ENCODE results near the gene PIK3IP1.

PIK3IP1 gene

DNA sequence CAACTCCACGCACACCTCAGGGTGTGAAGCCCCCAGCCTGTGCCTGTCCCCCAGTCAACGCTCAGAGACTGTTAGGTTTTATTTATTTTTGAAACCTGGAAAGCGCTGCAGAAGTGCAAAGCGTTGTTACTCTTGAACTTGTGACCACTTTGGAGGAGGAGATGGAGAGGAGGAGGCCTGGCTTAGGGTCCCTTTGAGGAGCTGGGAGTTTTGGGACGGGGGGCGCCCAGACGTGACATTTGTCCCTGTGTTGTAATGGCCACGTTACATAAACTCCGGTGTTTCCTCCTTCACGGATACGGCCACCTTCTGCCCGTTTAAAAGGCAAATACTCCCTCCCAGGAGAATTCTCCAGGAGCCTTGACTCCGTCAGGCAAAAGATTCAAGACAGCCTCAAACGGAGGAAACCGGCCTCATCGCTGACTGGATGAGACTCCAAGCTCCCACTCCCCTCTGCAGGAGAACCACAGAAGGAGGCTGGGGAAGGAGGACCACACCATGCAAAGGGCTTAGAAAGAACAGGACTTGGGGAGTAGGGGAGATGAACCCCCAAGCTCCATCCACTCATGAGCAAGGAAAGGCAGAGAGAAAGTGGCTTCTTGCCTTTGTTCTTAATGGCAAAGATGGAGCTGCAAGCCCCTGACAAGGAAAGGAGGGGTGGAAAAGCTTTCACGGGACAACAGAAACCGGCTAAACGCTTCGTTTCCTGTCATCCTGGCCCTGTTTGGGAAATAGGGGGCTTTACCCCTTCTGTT, 630 bp downstream of the PIK3IP1 start:
- DNase-seq (ENCODE audit: low read depth) = peak; percentile 48
- TF ChIP-seq, protein P1, sequence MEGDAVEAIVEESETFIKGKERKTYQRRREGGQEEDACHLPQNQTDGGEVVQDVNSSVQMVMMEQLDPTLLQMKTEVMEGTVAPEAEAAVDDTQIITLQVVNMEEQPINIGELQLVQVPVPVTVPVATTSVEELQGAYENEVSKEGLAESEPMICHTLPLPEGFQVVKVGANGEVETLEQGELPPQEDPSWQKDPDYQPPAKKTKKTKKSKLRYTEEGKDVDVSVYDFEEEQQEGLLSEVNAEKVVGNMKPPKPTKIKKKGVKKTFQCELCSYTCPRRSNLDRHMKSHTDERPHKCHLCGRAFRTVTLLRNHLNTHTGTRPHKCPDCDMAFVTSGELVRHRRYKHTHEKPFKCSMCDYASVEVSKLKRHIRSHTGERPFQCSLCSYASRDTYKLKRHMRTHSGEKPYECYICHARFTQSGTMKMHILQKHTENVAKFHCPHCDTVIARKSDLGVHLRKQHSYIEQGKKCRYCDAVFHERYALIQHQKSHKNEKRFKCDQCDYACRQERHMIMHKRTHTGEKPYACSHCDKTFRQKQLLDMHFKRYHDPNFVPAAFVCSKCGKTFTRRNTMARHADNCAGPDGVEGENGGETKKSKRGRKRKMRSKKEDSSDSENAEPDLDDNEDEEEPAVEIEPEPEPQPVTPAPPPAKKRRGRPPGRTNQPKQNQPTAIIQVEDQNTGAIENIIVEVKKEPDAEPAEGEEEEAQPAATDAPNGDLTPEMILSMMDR (IDR thresholded peaks at IDR 0.05; ENCODE audit: insufficient read depth, low read depth, low read length, missing control alignments) = no peak
- peak overlapping the region; percentile 85 for H3K4me3 ChIP-seq (ENCODE audit: low read length)

DNA sequence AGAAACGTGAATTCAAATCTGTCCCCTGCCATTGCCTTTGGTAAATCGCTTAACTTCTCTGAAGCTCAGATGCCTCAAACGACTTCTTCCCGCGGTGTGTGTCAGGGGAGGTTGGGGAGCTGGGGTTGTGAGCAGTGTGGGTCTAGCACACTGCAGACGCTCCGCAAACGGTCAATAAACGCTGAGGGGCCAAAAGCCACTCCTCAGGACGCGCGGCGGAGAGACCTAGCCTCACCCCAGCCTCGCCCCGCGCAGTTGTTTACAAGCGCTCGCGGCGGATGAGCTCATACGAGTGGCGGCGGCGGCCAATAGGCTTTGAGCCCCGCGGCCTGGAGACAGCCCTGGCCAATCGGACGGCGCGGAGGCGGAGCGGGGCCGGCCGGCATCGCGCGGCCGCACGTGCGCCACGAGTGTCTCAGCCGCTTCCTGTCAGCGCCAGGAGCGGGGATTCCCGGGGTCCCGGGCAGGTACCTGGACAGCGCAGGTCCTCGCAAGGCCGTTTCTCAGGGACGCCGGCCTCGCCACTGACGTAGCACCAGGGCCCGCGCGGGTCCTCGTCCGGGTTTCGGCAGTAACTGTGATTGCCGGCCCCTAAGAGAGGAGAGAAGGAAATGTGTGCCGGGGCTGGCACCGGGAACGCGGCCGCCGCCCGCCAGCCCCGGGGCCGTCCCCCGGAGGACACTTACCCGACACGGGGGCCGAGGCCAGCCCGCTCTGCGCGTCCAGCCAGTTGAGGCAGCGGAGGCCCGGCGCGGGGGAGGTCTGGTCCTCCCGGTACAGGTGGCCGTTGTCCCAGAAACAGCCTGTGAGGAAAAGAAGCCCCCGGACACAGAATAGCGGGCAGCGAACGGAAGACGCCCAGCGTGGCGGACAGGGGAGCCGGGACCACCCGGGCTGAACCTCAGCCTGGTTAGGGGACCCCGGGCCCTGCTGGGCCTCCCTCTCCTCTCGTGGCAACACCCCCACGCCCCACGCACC, 1.5 kb downstream of the PIK3IP1 start:
- peak; percentile 98 for DNase-seq (ENCODE audit: low read depth)
- peak overlapping the region; percentile 85 for H3K4me3 ChIP-seq (ENCODE audit: low read length)
- TF ChIP-seq, protein P1 (IDR thresholded peaks at IDR 0.05; ENCODE audit: insufficient read depth, low read depth, low read length, missing control alignments) = no peak

DNA sequence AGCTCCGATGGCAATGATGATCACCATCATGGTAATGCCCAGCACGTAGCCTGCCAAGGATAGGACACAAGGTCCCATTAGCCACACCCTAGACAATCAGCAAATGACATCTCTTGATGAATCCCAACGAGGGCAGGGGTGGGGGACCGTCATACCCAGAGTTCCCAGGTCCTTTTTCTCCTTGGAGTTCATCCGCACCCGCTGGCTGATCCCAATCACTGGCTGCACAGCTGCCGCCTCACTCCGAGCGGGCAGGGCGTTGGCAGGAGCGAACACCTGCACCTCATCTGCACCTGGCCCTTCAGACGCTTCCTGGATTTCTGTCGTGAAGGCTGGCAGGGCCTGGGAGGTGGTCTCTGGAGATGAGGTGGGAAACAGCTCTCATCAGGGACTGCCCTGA, 2.9 kb downstream of the PIK3IP1 start:
- no peak for DNase-seq (ENCODE audit: low read depth)
- H3K4me3 ChIP-seq (ENCODE audit: low read length) = no peak overlapping the region
- TF ChIP-seq, protein P1 (IDR thresholded peaks at IDR 0.05; ENCODE audit: insufficient read depth, low read depth, low read length, missing control alignments) = no peak

DNA sequence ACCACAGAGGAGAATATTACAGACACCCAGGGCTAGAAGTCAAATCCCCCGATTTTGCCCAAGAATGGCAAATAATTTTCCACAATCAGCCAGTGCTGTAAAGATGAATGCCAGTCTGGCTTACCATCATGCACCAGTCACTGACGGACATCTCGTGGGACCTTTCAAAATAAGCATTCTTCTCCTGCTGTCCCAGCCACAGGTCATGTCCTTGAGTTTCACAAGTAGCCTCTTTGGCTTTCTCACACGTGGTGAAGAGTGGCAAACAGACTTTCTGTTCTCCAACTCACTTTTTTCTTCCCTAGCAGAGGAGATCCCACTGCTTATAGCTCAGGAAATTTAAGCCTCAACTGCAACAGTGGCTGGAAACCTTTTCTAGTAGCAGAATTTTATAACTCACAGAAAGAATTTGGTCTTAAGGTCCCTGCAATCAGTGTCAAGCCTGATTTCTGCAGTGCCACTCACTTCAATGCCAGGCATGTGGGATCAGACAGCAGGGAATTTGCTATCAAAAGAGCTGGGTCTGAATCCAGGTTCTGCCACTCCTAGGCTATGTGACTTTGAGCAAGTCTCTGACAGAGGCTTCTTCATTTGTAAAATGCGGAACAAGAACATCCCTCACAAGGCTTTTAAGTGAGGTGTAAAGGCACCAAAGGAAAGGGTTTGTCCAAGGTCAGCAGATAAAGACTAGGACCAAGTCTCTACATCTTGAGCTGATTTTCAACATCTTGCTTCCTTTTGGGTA, 3.6 kb downstream of the PIK3IP1 start:
- TF ChIP-seq, protein P1 (IDR thresholded peaks at IDR 0.05; ENCODE audit: insufficient read depth, low read depth, low read length, missing control alignments) = no peak
- DNase-seq (ENCODE audit: low read depth) = no peak
- H3K4me3 ChIP-seq (ENCODE audit: low read length) = no peak overlapping the region

DNA sequence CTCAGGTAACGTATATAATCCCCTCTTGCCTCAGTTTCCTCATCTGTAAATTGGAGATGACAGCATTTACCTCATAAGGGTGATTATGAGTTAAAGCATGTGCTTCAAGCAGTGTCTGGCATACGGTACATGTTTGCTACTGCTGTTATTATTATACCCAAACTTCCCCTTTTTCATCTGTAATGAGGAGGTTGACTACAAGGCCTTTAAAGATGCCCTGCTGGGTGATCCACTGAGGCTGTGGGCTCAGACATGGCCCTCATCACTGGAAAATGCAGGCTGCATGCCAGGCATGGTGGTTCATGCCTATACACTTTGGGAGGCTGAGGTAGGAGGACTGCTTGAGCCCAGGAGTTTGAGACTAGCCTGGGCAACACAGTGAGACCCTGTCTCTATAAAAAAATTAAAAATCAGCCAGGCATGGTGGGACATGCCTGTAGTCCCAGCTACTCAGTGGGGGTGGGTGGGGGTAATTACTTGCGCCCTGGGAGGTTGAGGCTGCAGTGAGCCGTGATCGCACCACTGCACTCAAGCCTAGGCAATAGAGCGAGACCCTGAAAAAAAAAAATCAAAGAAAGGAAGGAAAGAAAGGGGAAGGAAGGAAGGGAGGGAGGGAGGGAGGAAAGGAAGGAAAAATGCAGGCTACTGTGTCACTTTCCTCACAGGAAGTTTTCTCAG, 4.3 kb downstream of the PIK3IP1 start:
- no peak for DNase-seq (ENCODE audit: low read depth)
- TF ChIP-seq, protein P1 (IDR thresholded peaks at IDR 0.05; ENCODE audit: insufficient read depth, low read depth, low read length, missing control alignments) = no peak

More for the DNA sequence above, 4.3 kb downstream of the PIK3IP1 start:
- H3K4me3 ChIP-seq (ENCODE audit: low read length) = no peak overlapping the region
